HepG2 (cell line): ENCODE data around the gene SGIP1. TPM values are rescaled to one million over a fixed set of nuclear protein-coding genes. Genes with fewer than 3 reads are reported as not detected.

Source experiments
- ATAC-seq: fragments of 200-7000 bp; cut with Tn5 transposase; 3 replicates; pipeline ENCODE4 v1.9.1; 2020; ENCODE audit warnings: mild to moderate bottlenecking, moderate library complexity
- BruUV-seq: library from RNA; stranded (reverse); fragments of 400-500 nt; replicated peaks from 2 replicates; lab custom pipeline; 2021; lab: Mats Ljungman, UMichigan
- CTCF ChIA-PET: fragments of 300-600 bp; formaldehyde crosslinking; extraction: SDS; loops from one replicate; lab custom pipeline; 2021; ENCODE audit warnings: low total read pairs, inconsistent platforms, low intra/inter-chr PET ratio; lab: Yijun Ruan, JAX
- POLR2A ChIA-PET: fragments of 350-600 bp; sonication (Branson Sonifier 250); formaldehyde crosslinking; loops from one replicate; lab custom pipeline; 2020; ENCODE audit warnings: antibody characterized with exemption, inconsistent platforms; lab: Yijun Ruan, JAX
- DNase-seq: peaks from one replicate; pipeline ENCODE4 v3.0.0-alpha.2; 2015; ENCODE audit warnings: low spot score
- FAIRE-seq: peaks from 3 replicates; lab custom pipeline; 2011; peaks lifted over from hg19 to GRCh38; lab: Jason Lieb, UNC
- H2AFZ ChIP-seq: one replicate; pipeline ENCODE4 v1.6.1; 2011; ENCODE audit warnings: low read length, inconsistent platforms
- H3K27ac ChIP-seq: fragments of 300-600 bp; 3 replicates; pipeline ENCODE4 v1.8.0; 2011; ENCODE audit warnings: mixed run types, mild to moderate bottlenecking, mixed read lengths, low read length, inconsistent platforms; ENCODE audit not compliant: insufficient read depth; ENCODE audit errors: extremely low read length
- H3K27me3 ChIP-seq, 2 experiments: fragments of 200-600 bp in 1 of 2; 2 replicates in 1 of 2; 3 replicates in 1 of 2; pipeline versions ENCODE4 v1.6.0 to v1.8.0; 2011; ENCODE audit warnings: low read length in 2 of 2, mild to moderate bottlenecking in 2 of 2, moderate library complexity in 2 of 2, inconsistent platforms in 1 of 2; ENCODE audit not compliant: insufficient read depth in 2 of 2, control insufficient read depth in 1 of 2
- H3K36me3 ChIP-seq, 2 experiments: fragments of 200-600 bp in 1 of 2; replicated peaks in 1 of 2; 2 replicates in 1 of 2; 3 replicates in 1 of 2; pipeline versions ENCODE4 v1.5.1 to v1.8.0; 2011; ENCODE audit warnings: low read length in 2 of 2, inconsistent platforms in 1 of 2; ENCODE audit not compliant: insufficient read depth in 2 of 2, control insufficient read depth in 1 of 2
- H3K4me1 ChIP-seq: 2 replicates; pipeline ENCODE4 v1.5.1; 2012; ENCODE audit warnings: low read length, inconsistent platforms; ENCODE audit not compliant: insufficient read depth
- H3K4me2 ChIP-seq: 2 replicates; pipeline ENCODE4 v1.6.0; 2011; ENCODE audit warnings: low read depth, low read length, inconsistent platforms
- H3K4me3 ChIP-seq, 3 experiments: fragments of 200-600 bp in 1 of 3; sonication (generic), shearing (Covaris generic) in 1 of 3; replicated peaks in 1 of 3; 2 replicates each; pipeline ENCODE4 v1.5.1; 2011 to 2016; ENCODE audit warnings: low read length in 3 of 3, inconsistent platforms in 2 of 3, low read depth in 2 of 3, mild to moderate bottlenecking in 2 of 3, control low read depth in 1 of 3, mixed read lengths in 1 of 3; ENCODE audit not compliant: insufficient read depth in 1 of 3
- H3K79me2 ChIP-seq: one replicate; pipeline ENCODE4 v1.6.1; 2011; ENCODE audit warnings: low read length, inconsistent platforms; ENCODE audit not compliant: insufficient read depth
- H3K9ac ChIP-seq: 2 replicates; pipeline ENCODE4 v1.6.0; 2011; ENCODE audit warnings: mild to moderate bottlenecking, low read depth, low read length, inconsistent platforms; ENCODE audit not compliant: insufficient read depth
- H3K9me3 ChIP-seq: 2 replicates; pipeline ENCODE4 v1.5.1; 2012; ENCODE audit warnings: mild to moderate bottlenecking, low read length
- H4K20me1 ChIP-seq: 2 replicates; pipeline ENCODE4 v1.6.0; 2011; ENCODE audit warnings: inconsistent platforms, mild to moderate bottlenecking, low read length, moderate library complexity; ENCODE audit not compliant: insufficient read depth
- CBX2 ChIP-seq, 2 experiments: fragments of 200-600 bp in 1 of 2; sonication (generic); formaldehyde crosslinking in 1 of 2; IDR thresholded peaks; 2 replicates each; pipeline versions ENCODE4 v1.7.0 to v1.8.1; 2018 to 2022; ENCODE audit warnings: low read depth in 2 of 2, low read length in 1 of 2, mild to moderate bottlenecking in 1 of 2, missing genetic modification reagents in 1 of 2
- FOXO1 ChIP-seq: sonication (generic); formaldehyde crosslinking; IDR thresholded peaks from 2 replicates; pipeline ENCODE4 v1.4.0; 2020; ENCODE audit warnings: missing genetic modification reagents
- HHEX ChIP-seq: IDR thresholded peaks from 2 replicates; pipeline ENCODE4 v1.6.1; 2016; ENCODE audit warnings: control low read depth
- SSRP1 ChIP-seq: IDR thresholded peaks from 2 replicates; pipeline ENCODE4 v1.6.1; 2016; ENCODE audit warnings: control low read depth
- ZBTB7B ChIP-seq: sonication (generic); formaldehyde crosslinking; IDR thresholded peaks from 2 replicates; pipeline ENCODE4 v1.4.0; 2020; ENCODE audit warnings: missing genetic modification reagents
- ZNF484 ChIP-seq: sonication (generic); formaldehyde crosslinking; IDR thresholded peaks from 2 replicates; pipeline ENCODE4 v1.5.1; 2020; ENCODE audit warnings: mild to moderate bottlenecking, low read depth, missing genetic modification reagents, borderline replicate concordance
- ZNF496 ChIP-seq: sonication (generic); formaldehyde crosslinking; IDR thresholded peaks from 2 replicates; pipeline ENCODE4 v1.8.1; 2023; ENCODE audit warnings: mild to moderate bottlenecking, moderate library complexity, missing genetic modification reagents; ENCODE audit not compliant: insufficient replicate concordance
- ZNF501 ChIP-seq: sonication (generic); formaldehyde crosslinking; IDR thresholded peaks from 2 replicates; pipeline ENCODE4 v1.5.1; 2020; ENCODE audit warnings: mild to moderate bottlenecking, moderate library complexity, missing genetic modification reagents
- ZSCAN22 ChIP-seq: sonication (generic); formaldehyde crosslinking; IDR thresholded peaks from 2 replicates; pipeline ENCODE4 v1.4.0; 2020; ENCODE audit warnings: mild to moderate bottlenecking, missing genetic modification reagents
- WGBS: methylation state at CpG from one replicate; pipeline ENCODE4 v1.1.6; 2017; ENCODE audit warnings: low lambda C conversion rate; 5-methylcytosine and 5-hydroxymethylcytosine counted together
- in situ Hi-C: cut with HindIII; loops from 2 replicates; pipeline ENCODE4 v1.10.0; 2017; ENCODE audit warnings: low pct_unique_long_range_greater_than_20kb; ENCODE audit not compliant: extremely low pct_ligation_motif_present
- intact Hi-C: fragments of 100-400 bp; cut with micrococcal nuclease; formaldehyde crosslinking; loops from one replicate; pipeline ENCODE4 v1.10.0; 2022; ENCODE audit not compliant: unreplicated experiment
- polyA plus RNA-seq, 8 experiments: library from polyadenylated mRNA; depleted of rRNA in 3 of 8; stranded (reverse) in 7 of 8; unstranded in 1 of 8; fragments of >200 nt; fragmentation: Illumina TruSeq in 4 of 8; extraction: Trizol in 4 of 8; gene quantifications; 2 replicates each; pipeline versions ENCODE4 v1.2.1 to v1.2.3, GENCODE V29; 2011 to 2016; ENCODE audit warnings: low read depth in 4 of 8, missing spikeins in 1 of 8, mixed read lengths in 1 of 8; ENCODE audit not compliant: insufficient read depth in 1 of 8
- total RNA-seq, 5 experiments: library from RNA; depleted of rRNA; stranded (reverse); fragments of >200 nt; fragmentation: Illumina TruSeq; extraction: Trizol; gene quantifications; 2 replicates each; pipeline ENCODE4 v1.2.3, GENCODE V29; 2016; ENCODE audit warnings: low read depth in 1 of 5
- TF ChIP-seq, protein P1 (sequence below): sonication (generic); formaldehyde crosslinking; IDR thresholded peaks from 2 replicates; pipeline ENCODE4 v1.5.0; 2020; ENCODE audit warnings: mild to moderate bottlenecking, missing genetic modification reagents
- TF ChIP-seq, protein P2 (sequence below): sonication (generic); formaldehyde crosslinking; IDR thresholded peaks from 2 replicates; pipeline ENCODE4 v1.5.0; 2020; ENCODE audit warnings: missing genetic modification reagents

SGIP1 gene
- total and polyA plus RNA-seq, 2 of the 13 experiments (the other 11 are each of a cell fraction or from before 2014, with no cell fraction given), result not detected

DNA sequence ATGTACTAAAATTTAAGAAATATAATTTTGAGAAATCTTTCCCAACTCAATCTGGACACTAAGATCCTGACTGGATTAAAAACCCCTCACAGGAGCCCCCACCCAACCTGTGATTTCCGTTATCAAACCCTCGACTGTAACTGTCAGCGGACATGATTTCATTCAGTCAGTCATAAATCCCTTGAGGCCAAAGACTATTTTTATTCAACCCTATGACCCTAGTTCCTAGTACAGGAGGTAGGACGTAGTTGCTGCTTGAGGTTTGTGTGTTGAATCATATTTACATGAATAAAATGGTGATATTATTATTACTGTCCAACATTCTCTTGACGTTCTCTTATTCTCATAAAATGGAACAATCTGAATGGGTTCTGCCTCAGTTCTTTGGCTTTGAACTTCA, 145.2 kb downstream of the SGIP1 start:
- intact Hi-C loops, result no loop called here
- no peak for DNase-seq
- CTCF ChIA-PET, result no interaction called here
- no peaks in the 10 kb centered on the region for H3K9me3 ChIP-seq
- TF ChIP-seq CBX2 (IDR thresholded peaks at IDR 0.05; ENCODE audit: low read depth, low read length) (no peak), CBX2 (CRISPR knock-in tag; IDR thresholded peaks at IDR 0.05; ENCODE audit: low read depth) (no peak), ZNF496 (CRISPR knock-in tag) (no peak), ZNF501 (CRISPR knock-in tag) (no peak), SSRP1 (CRISPR knock-in tag) (no peak), ZSCAN22 (CRISPR knock-in tag) (no peak), FOXO1 (CRISPR knock-in tag) (no peak), ZBTB7B (CRISPR knock-in tag) (no peak), HHEX (CRISPR knock-in tag) (no peak), ZNF484 (CRISPR knock-in tag) (no peak)
- TF ChIP-seq, protein P1, sequence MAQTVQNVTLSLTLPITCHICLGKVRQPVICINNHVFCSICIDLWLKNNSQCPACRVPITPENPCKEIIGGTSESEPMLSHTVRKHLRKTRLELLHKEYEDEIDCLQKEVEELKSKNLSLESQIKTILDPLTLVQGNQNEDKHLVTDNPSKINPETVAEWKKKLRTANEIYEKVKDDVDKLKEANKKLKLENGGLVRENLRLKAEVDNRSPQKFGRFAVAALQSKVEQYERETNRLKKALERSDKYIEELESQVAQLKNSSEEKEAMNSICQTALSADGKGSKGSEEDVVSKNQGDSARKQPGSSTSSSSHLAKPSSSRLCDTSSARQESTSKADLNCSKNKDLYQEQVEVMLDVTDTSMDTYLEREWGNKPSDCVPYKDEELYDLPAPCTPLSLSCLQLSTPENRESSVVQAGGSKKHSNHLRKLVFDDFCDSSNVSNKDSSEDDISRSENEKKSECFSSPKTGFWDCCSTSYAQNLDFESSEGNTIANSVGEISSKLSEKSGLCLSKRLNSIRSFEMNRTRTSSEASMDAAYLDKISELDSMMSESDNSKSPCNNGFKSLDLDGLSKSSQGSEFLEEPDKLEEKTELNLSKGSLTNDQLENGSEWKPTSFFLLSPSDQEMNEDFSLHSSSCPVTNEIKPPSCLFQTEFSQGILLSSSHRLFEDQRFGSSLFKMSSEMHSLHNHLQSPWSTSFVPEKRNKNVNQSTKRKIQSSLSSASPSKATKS (CRISPR knock-in tag), result no peak
- TF ChIP-seq, protein P2, sequence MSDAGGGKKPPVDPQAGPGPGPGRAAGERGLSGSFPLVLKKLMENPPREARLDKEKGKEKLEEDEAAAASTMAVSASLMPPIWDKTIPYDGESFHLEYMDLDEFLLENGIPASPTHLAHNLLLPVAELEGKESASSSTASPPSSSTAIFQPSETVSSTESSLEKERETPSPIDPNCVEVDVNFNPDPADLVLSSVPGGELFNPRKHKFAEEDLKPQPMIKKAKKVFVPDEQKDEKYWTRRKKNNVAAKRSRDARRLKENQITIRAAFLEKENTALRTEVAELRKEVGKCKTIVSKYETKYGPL (CRISPR knock-in tag), result no peak
- TF ChIP-seq, all 625 proteins: peak for 0
- in situ Hi-C loops, result no loop called here
- BruUV-seq, result no TSS peak
- POLR2A ChIA-PET, result no interaction called here
- H4K20me1 ChIP-seq, result no peaks in the 10 kb centered on the region
- no peak overlapping the region for H3K9ac ChIP-seq
- no peaks in the 10 kb centered on the region for H3K36me3 ChIP-seq
- no peaks in the 10 kb centered on the region for H3K79me2 ChIP-seq
- no peak overlapping the region for H2AFZ ChIP-seq
- H3K4me2 ChIP-seq, result no peak overlapping the region
- no peaks in the 10 kb centered on the region for H3K27me3 ChIP-seq
- no peak for FAIRE-seq
- 38% methylated on average over 5 of the region's 5 CpGs for WGBS
- no peak overlapping the region for H3K4me3 ChIP-seq
- H3K4me1 ChIP-seq, result peaks cover 7% of the 10 kb centered on the region; the same call in 1 of the 2 replicates
- no peak for ATAC-seq
- H3K27ac ChIP-seq, result no peak overlapping the region
